Activated CD4-positive, alpha-beta T cell treated with anti-CD3 and anti-CD28 coated beads, Interleukin-2, amount 10 ng/mL, durations not matched to agents 24 days and 14 days (primary cell): Measurements from ENCODE around the gene HAND2. TPM values are rescaled to one million over a fixed set of nuclear protein-coding genes. Genes with fewer than 3 reads are reported as not detected.

ENCODE experiments used
- DNase-seq: peaks from one replicate; pipeline ENCODE4 v3.0.0; 2022
- H3K27ac Mint-ChIP-seq: one replicate; pipeline ENCODE4 v1.8.0; 2022; ENCODE audit warnings: mild to moderate bottlenecking, mixed read lengths
- H3K27me3 Mint-ChIP-seq: one replicate; pipeline ENCODE4 v1.8.0; 2022; ENCODE audit warnings: mixed read lengths
- H3K36me3 Mint-ChIP-seq: one replicate; pipeline ENCODE4 v1.8.0; 2022; ENCODE audit warnings: low read depth, mild to moderate bottlenecking, mixed read lengths
- H3K4me1 Mint-ChIP-seq: one replicate; pipeline ENCODE4 v1.8.0; 2021; ENCODE audit warnings: mixed read lengths
- H3K4me3 Mint-ChIP-seq: one replicate; pipeline ENCODE4 v1.8.0; 2022; ENCODE audit warnings: mild to moderate bottlenecking, moderate library complexity, mixed read lengths
- H3K9me3 Mint-ChIP-seq: one replicate; pipeline ENCODE4 v1.8.0; 2021; ENCODE audit warnings: mixed read lengths
- intact Hi-C: fragments of 100-400 bp; cut with micrococcal nuclease; formaldehyde crosslinking; loops from one replicate; pipeline ENCODE4 v1.15.1; 2023
- total RNA-seq: library from RNA; stranded (reverse); gene quantifications from 2 replicates; pipeline ENCODE4 v1.2.3, GENCODE V29; 2022

The HAND2 gene
- total RNA-seq, 1 donor from 2014 or later = not detected

DNA sequence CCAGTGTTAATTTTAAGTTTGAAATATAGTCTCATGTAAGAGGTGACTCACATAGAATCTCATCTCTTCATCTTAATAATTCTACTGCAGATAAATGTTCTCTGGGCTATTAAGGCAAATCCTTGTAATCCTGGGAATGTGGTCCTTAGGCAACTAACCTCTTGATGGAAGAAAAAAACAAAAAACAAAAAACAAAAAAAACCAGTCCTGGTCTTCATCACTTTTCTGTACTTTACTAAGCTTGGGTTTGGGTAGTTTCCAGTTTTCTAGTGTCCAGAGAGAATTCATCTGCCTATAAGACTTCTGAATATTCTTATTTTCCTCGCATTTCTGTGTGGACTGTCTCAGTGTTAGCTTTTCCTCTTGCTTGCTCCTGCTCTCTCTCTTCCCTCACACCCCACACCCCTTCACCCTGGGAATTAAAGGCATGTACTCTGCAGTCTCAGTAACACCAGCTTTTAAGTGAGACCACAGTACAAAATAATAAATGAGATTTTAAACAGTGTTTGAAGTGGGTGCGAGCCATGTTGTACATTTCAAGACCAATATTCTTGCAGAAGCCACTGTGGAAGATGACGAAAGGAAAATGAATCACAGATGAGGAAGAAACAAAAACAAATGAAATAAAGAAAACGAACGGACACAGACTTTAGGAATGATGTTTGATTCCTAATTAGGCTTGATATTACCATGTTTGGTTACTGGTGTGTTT, 51.7 kb downstream of the HAND2 start:
- Mint-ChIP-seq H3K27me3 (peaks cover 6% of the 10 kb centered on the region), H3K9me3 (no peaks in the 10 kb centered on the region), H3K27ac (no peak overlapping the region), H3K4me1 (no peaks in the 10 kb centered on the region), H3K4me3 (no peak overlapping the region), H3K36me3 (no peaks in the 10 kb centered on the region)
- intact Hi-C loops = no loop called here
- DNase-seq = peak; percentile 26

DNA sequence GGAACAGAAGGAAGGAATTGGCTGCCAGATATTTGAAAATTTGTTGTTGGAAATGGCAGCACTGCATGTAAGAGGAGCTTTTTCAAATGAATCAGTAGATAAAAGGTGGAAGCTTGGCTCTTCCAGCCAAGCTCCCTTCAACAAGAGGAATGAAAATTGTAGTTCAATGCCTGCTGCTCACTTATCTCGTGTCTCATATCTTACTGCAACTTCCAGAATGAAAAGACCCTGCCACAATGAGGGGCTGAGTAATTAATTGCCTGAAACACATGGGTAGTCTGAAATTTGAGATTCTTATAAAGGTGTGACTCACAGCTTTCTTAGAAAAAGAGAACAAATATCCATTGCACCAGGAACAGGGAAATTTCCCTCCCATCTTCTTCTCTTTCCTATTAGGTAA, 53.0 kb downstream of the HAND2 start:
- no peaks in the 10 kb centered on the region for H3K36me3 Mint-ChIP-seq
- H3K27me3 Mint-ChIP-seq = peaks cover 6% of the 10 kb centered on the region
- no peaks in the 10 kb centered on the region for H3K9me3 Mint-ChIP-seq
- H3K27ac Mint-ChIP-seq = no peak overlapping the region
- H3K4me3 Mint-ChIP-seq = no peak overlapping the region
- peak; percentile 10 for DNase-seq
- no peaks in the 10 kb centered on the region for H3K4me1 Mint-ChIP-seq
- intact Hi-C loops = no loop called here

Other genes with a start within 250 kb of the HAND2 start
- gene HMGB2, start 195.9 kb downstream of the HAND2 start, total RNA-seq = 311 and 315 TPM in 2 replicates
- gene SAP30, start 159.3 kb downstream of the HAND2 start, total RNA-seq = 33.1 and 33.8 TPM in 2 replicates
- gene SCRG1, start 131.1 kb downstream of the HAND2 start, total RNA-seq = not detected in 2 replicates